NCI-H2081 (cell line): ENCODE results near the gene KRT6A.

Experiments used
- DNase-seq, 2 experiments: peaks; one replicate each; lab custom pipeline; 2025; lab: John Stamatoyannopoulos, UW

The KRT6A gene

GRCh38 chr12:52493172-52493571, at the start of gene KRT6A:
TSS of gene KRT6A (minus strand) at chr12:52493257. CDS start at chr12:52493188, 69 bp downstream.
- no peak for DNase-seq

- DNase-seq = no peak
Observed at GRCh38 chr12:52542157-52542556, 49.1 kb upstream of the KRT6A start.

GRCh38 chr12:52541709-52542108, 48.7 kb upstream of the KRT6A start:
- no peak for DNase-seq

GRCh38 chr12:52540531-52540930, 47.5 kb upstream of the KRT6A start:
- no peak for DNase-seq

- no peak for DNase-seq
Observed at GRCh38 chr12:52539821-52540173, 46.7 kb upstream of the KRT6A start.

GRCh38 chr12:52539083-52539820, 46.2 kb upstream of the KRT6A start:
- peak; percentile 31 to 53 for DNase-seq

GRCh38 chr12:52537101-52537500, 44.0 kb upstream of the KRT6A start:
- no peak for DNase-seq

- DNase-seq = no peak
Observed at GRCh38 chr12:52535574-52535973, 42.5 kb upstream of the KRT6A start.

- DNase-seq = no peak
Observed at GRCh38 chr12:52534482-52534881, 41.4 kb upstream of the KRT6A start.

- DNase-seq = no peak
Observed at GRCh38 chr12:52533686-52534470, 40.8 kb upstream of the KRT6A start.

- DNase-seq = no peak
Observed at GRCh38 chr12:52532636-52533035, 39.6 kb upstream of the KRT6A start.

- no peak for DNase-seq
Observed at GRCh38 chr12:52531566-52532300, 38.7 kb upstream of the KRT6A start.

GRCh38 chr12:52530905-52531304, 37.8 kb upstream of the KRT6A start:
- DNase-seq = no peak

GRCh38 chr12:52530366-52530765, 37.3 kb upstream of the KRT6A start:
- DNase-seq = no peak

- no peak for DNase-seq
Observed at GRCh38 chr12:52529846-52530245, 36.8 kb upstream of the KRT6A start.

- DNase-seq = no peak
Observed at GRCh38 chr12:52529417-52529816, 36.4 kb upstream of the KRT6A start.

GRCh38 chr12:52528641-52529143, 35.6 kb upstream of the KRT6A start:
- no peak for DNase-seq

- DNase-seq = no peak
Observed at GRCh38 chr12:52527121-52527800, 34.2 kb upstream of the KRT6A start.

- DNase-seq = no peak
Observed at GRCh38 chr12:52526511-52526951, 33.5 kb upstream of the KRT6A start.

GRCh38 chr12:52525661-52526499, 32.8 kb upstream of the KRT6A start:
- no peak for DNase-seq
